H9 (cell line): ENCODE results near the gene ALCAM. TPM values are rescaled to one million over a fixed set of nuclear protein-coding genes. Genes with fewer than 3 reads are reported as not detected.

Source experiments
- DNase-seq: peaks from one replicate; pipeline ENCODE4 v3.0.0-alpha.2; 2017
- H2AFZ ChIP-seq: one replicate; pipeline ENCODE4 v1.6.1; 2013; ENCODE audit warnings: mild to moderate bottlenecking, low read length, control low read depth, moderate library complexity
- H2AK5ac ChIP-seq: 2 replicates; pipeline ENCODE4 v1.6.1; 2013; ENCODE audit warnings: low read length, control low read depth, mixed read lengths; ENCODE audit not compliant: insufficient read length
- H2BK120ac ChIP-seq: one replicate; pipeline ENCODE4 v1.6.1; 2013; ENCODE audit warnings: low read depth, mild to moderate bottlenecking, low read length, control low read depth, inconsistent platforms; ENCODE audit not compliant: poor library complexity, severe bottlenecking
- H2BK12ac ChIP-seq: 2 replicates; pipeline ENCODE4 v1.6.1; 2013; ENCODE audit warnings: low read length, control low read depth, mixed read lengths, low read depth; ENCODE audit not compliant: insufficient read length
- H2BK15ac ChIP-seq: 2 replicates; pipeline ENCODE4 v1.6.1; 2013; ENCODE audit warnings: low read depth, low read length, control low read depth
- H2BK20ac ChIP-seq: one replicate; pipeline ENCODE4 v1.6.1; 2013; ENCODE audit warnings: low read depth, mild to moderate bottlenecking, low read length, control low read depth, inconsistent platforms; ENCODE audit not compliant: poor library complexity, severe bottlenecking
- H2BK5ac ChIP-seq: 2 replicates; pipeline ENCODE4 v1.6.1; 2013; ENCODE audit warnings: low read length, control low read depth, mixed read lengths; ENCODE audit not compliant: insufficient read length
- H3K14ac ChIP-seq: 2 replicates; pipeline ENCODE4 v1.6.1; 2013; ENCODE audit warnings: low read length, control low read depth; ENCODE audit not compliant: insufficient read depth
- H3K18ac ChIP-seq: 2 replicates; pipeline ENCODE4 v1.6.1; 2013; ENCODE audit warnings: low read depth, mild to moderate bottlenecking, mixed read lengths, low read length, control low read depth; ENCODE audit not compliant: insufficient read length
- H3K23ac ChIP-seq: 2 replicates; pipeline ENCODE4 v1.6.1; 2013; ENCODE audit warnings: low read length, control low read depth, mixed read lengths, low read depth; ENCODE audit not compliant: insufficient read length
- H3K23me2 ChIP-seq: 2 replicates; pipeline ENCODE4 v1.6.1; 2013; ENCODE audit warnings: low read depth, mild to moderate bottlenecking, mixed read lengths, low read length, control low read depth; ENCODE audit not compliant: insufficient read length, poor library complexity, severe bottlenecking
- H3K27ac ChIP-seq: 2 replicates; pipeline ENCODE4 v1.5.1; 2013; ENCODE audit warnings: low read length, control low read depth, mixed read lengths, low read depth; ENCODE audit not compliant: insufficient read length
- H3K27me3 ChIP-seq: 2 replicates; pipeline ENCODE4 v1.6.1; 2013; ENCODE audit warnings: low read length, control low read depth, inconsistent platforms; ENCODE audit not compliant: insufficient read depth
- H3K4ac ChIP-seq: 2 replicates; pipeline ENCODE4 v1.6.1; 2013; ENCODE audit warnings: low read depth, mild to moderate bottlenecking, control low read depth, inconsistent platforms, low read length, moderate library complexity
- H3K4me1 ChIP-seq: 2 replicates; pipeline ENCODE4 v1.6.1; 2013; ENCODE audit warnings: low read length, control low read depth, inconsistent platforms; ENCODE audit not compliant: insufficient read depth
- H3K4me2 ChIP-seq: 2 replicates; pipeline ENCODE4 v1.6.1; 2013; ENCODE audit warnings: low read length, control low read depth, mixed read lengths; ENCODE audit not compliant: insufficient read length, insufficient read depth
- H3K56ac ChIP-seq: 2 replicates; pipeline ENCODE4 v1.6.1; 2013; ENCODE audit warnings: low read depth, mild to moderate bottlenecking, mixed read lengths, low read length, control low read depth; ENCODE audit not compliant: insufficient read length
- H3K79me1 ChIP-seq: 2 replicates; pipeline ENCODE4 v1.6.1; 2013; ENCODE audit warnings: low read depth, mild to moderate bottlenecking, moderate library complexity, low read length, control low read depth, inconsistent platforms; ENCODE audit not compliant: insufficient read depth, poor library complexity, severe bottlenecking
- H3K79me2 ChIP-seq: 2 replicates; pipeline ENCODE4 v1.6.1; 2013; ENCODE audit warnings: low read length, control low read depth, inconsistent platforms; ENCODE audit not compliant: insufficient read depth
- H3K9ac ChIP-seq: 2 replicates; pipeline ENCODE4 v1.6.1; 2013; ENCODE audit warnings: low read length, control low read depth, mixed read lengths; ENCODE audit not compliant: insufficient read length; ENCODE audit errors: extremely low read depth
- H3K9me3 ChIP-seq: one replicate; pipeline ENCODE4 v1.6.1; 2013; ENCODE audit warnings: low read depth, low read length, inconsistent platforms; ENCODE audit not compliant: control insufficient read depth
- H3T11ph ChIP-seq: one replicate; pipeline ENCODE4 v1.6.1; 2013; ENCODE audit warnings: mild to moderate bottlenecking, low read length, control low read depth, inconsistent platforms
- H4K20me1 ChIP-seq: one replicate; pipeline ENCODE4 v1.6.1; 2013; ENCODE audit not compliant: control insufficient read depth, insufficient read length, insufficient read depth
- H4K5ac ChIP-seq: 2 replicates; pipeline ENCODE4 v1.6.1; 2013; ENCODE audit warnings: low read depth, mild to moderate bottlenecking, mixed read lengths, low read length, control low read depth; ENCODE audit not compliant: insufficient read length
- H4K8ac ChIP-seq: replicated peaks from 2 replicates; pipeline ENCODE4 v1.6.1; 2013; ENCODE audit warnings: low read length, control low read depth, mixed read lengths, low read depth; ENCODE audit not compliant: insufficient read length
- H4K91ac ChIP-seq: 2 replicates; pipeline ENCODE4 v1.6.1; 2013; ENCODE audit warnings: low read depth, mild to moderate bottlenecking, moderate library complexity, mixed read lengths, low read length, control low read depth; ENCODE audit not compliant: insufficient read length
- H3K27ac Mint-ChIP-seq, 3 experiments: 2 replicates in 2 of 3; 3 replicates in 1 of 3; pipeline ENCODE4 v1.8.0; 2020 to 2021; ENCODE audit warnings: mixed read lengths in 3 of 3, mild to moderate bottlenecking in 1 of 3, moderate library complexity in 1 of 3
- H3K27me3 Mint-ChIP-seq: 2 replicates; pipeline ENCODE4 v1.8.0; 2021; ENCODE audit warnings: low read depth, mild to moderate bottlenecking, moderate library complexity, mixed read lengths
- H3K36me3 Mint-ChIP-seq, 3 experiments: 2 replicates in 2 of 3; 3 replicates in 1 of 3; pipeline ENCODE4 v1.8.0; 2020 to 2021; ENCODE audit warnings: low read depth in 3 of 3, mixed read lengths in 3 of 3; ENCODE audit not compliant: insufficient read depth in 1 of 3
- H3K4me1 Mint-ChIP-seq, 2 experiments: 2 replicates each; pipeline ENCODE4 v1.8.0; 2020; ENCODE audit warnings: mixed read lengths in 2 of 2
- H3K4me3 Mint-ChIP-seq, 2 experiments: 2 replicates in 1 of 2; 3 replicates in 1 of 2; pipeline ENCODE4 v1.8.0; 2020 to 2021; ENCODE audit warnings: mild to moderate bottlenecking in 2 of 2, mixed read lengths in 2 of 2, moderate library complexity in 1 of 2
- H3K9me3 Mint-ChIP-seq, 2 experiments: 2 replicates in 1 of 2; 3 replicates in 1 of 2; pipeline ENCODE4 v1.8.0; 2020; ENCODE audit warnings: mild to moderate bottlenecking in 2 of 2, mixed read lengths in 2 of 2, moderate library complexity in 1 of 2
- WGBS: extraction: QIAGEN DNeasy Blood & Tissue Kit; methylation state at CpG from one replicate; pipeline ENCODE4 v1.1.7; 2013; ENCODE audit warnings: missing lambda C conversion rate, low lambda C conversion rate, mixed read lengths; ENCODE audit not compliant: insufficient read length; ENCODE audit errors: extremely low coverage; 5-methylcytosine and 5-hydroxymethylcytosine counted together
- total RNA-seq: library from RNA; stranded (reverse); gene quantifications from 2 replicates; pipeline ENCODE4 v1.2.1, GENCODE V29; 2021
- TF ChIP-seq, protein P1 (sequence below): fragments of 200-600 bp; sonication (generic); conservative IDR thresholded peaks from 3 replicates; pipeline ENCODE4 v1.8.0; 2021; ENCODE audit warnings: antibody characterized with exemption, mild to moderate bottlenecking

ALCAM gene
- total RNA-seq, 1 experiment from 2014 or later, result 43.7 TPM

GRCh38 chr3:105537371-105538080, 170.8 kb downstream of the ALCAM start:
- H2BK20ac ChIP-seq, result no peak overlapping the region
- Mint-ChIP-seq H3K27me3 (no peaks in the 10 kb centered on the region), H3K4me1 (0 out of 4 replicates have a peak, but pooled peaks cover 0 to 4% of the 10 kb centered on the region in 2 experiments), H3K4me3 (no peak overlapping the region), H3K36me3 (peaks cover 3 to 16% (median 6%) of the 10 kb centered on the region in 3 experiments; a peak in 5 of 7 replicates), H3K27ac (peak overlapping the region in 1 of 3 experiments; percentile 31; a peak in 1 of 7 replicates), H3K9me3 (no peaks in the 10 kb centered on the region)
- no peak overlapping the region for H3K56ac ChIP-seq
- H2BK120ac ChIP-seq, result no peak overlapping the region
- no peaks in the 10 kb centered on the region for H3K27me3 ChIP-seq
- H3K79me1 ChIP-seq, result no peaks in the 10 kb centered on the region
- no peaks in the 10 kb centered on the region for H4K20me1 ChIP-seq
- no peak overlapping the region for H3K14ac ChIP-seq
- H3K4me2 ChIP-seq, result no peak overlapping the region
- H3K18ac ChIP-seq, result no peak overlapping the region
- no peaks in the 10 kb centered on the region for H3K79me2 ChIP-seq
- no peak overlapping the region for H4K5ac ChIP-seq
- no peak for DNase-seq
- H3K23ac ChIP-seq, result no peak overlapping the region
- H4K8ac ChIP-seq, result no peak overlapping the region
- no peak overlapping the region for H3T11ph ChIP-seq
- no peaks in the 10 kb centered on the region for H3K23me2 ChIP-seq
- WGBS, result no CpG with 5 or more reads among the region's 1 CpG
- no peak overlapping the region for H2AK5ac ChIP-seq
- no peak overlapping the region for H2BK15ac ChIP-seq
- TF ChIP-seq, protein P1, sequence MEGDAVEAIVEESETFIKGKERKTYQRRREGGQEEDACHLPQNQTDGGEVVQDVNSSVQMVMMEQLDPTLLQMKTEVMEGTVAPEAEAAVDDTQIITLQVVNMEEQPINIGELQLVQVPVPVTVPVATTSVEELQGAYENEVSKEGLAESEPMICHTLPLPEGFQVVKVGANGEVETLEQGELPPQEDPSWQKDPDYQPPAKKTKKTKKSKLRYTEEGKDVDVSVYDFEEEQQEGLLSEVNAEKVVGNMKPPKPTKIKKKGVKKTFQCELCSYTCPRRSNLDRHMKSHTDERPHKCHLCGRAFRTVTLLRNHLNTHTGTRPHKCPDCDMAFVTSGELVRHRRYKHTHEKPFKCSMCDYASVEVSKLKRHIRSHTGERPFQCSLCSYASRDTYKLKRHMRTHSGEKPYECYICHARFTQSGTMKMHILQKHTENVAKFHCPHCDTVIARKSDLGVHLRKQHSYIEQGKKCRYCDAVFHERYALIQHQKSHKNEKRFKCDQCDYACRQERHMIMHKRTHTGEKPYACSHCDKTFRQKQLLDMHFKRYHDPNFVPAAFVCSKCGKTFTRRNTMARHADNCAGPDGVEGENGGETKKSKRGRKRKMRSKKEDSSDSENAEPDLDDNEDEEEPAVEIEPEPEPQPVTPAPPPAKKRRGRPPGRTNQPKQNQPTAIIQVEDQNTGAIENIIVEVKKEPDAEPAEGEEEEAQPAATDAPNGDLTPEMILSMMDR, result no peak
- no peaks in the 10 kb centered on the region for H3K9me3 ChIP-seq
- H2BK12ac ChIP-seq, result no peak overlapping the region
- H3K4me1 ChIP-seq, result 0 out of 2 replicates have a peak, but pooled peaks cover 1% of the 10 kb centered on the region
- H3K4ac ChIP-seq, result no peak overlapping the region
- no peak overlapping the region for H3K27ac ChIP-seq
- no peak overlapping the region for H4K91ac ChIP-seq
- no peak overlapping the region for H2BK5ac ChIP-seq
- no peak overlapping the region for H3K9ac ChIP-seq
- no peak overlapping the region for H2AFZ ChIP-seq
